Adrenal gland (tissue), 12 donors: ENCODE measurements around the gene MKLN1. TPM values are rescaled to one million over a fixed set of nuclear protein-coding genes. Genes with fewer than 3 reads are reported as not detected.
A peak's percentile ranks its signal among the peaks of the same experiment; 100 is the strongest.
"Not testable (repeated sequence)": the region's sequence is repeated elsewhere in the genome, so short reads cannot be mapped to it uniquely, and the experiment has no call there.

Experiments
- DNase-seq, 7 donors: peaks; one replicate each; pipeline ENCODE4 v3.0.0-alpha.2; 2019 to 2020
- H3K27ac ChIP-seq, 5 donors: fragments of 200-600 bp; sonication (generic) in 4 of 5; 1 replicate in 3 of 5; 2 replicates in 2 of 5; pipeline versions ENCODE4 v1.5.1 to v1.8.0; 2016 to 2020; ENCODE audit warnings: mild to moderate bottlenecking in 1 of 5
- H3K27me3 ChIP-seq: fragments of 200-600 bp; 2 replicates; pipeline ENCODE4 v1.8.0; 2021
- H3K36me3 ChIP-seq, 2 donors: fragments of 200-600 bp; replicated peaks in 1 of 2; 1 replicate in 1 of 2; 2 replicates in 1 of 2; pipeline versions ENCODE4 v1.5.1 to v1.8.0; 2018 to 2022
- H3K4me1 ChIP-seq, 2 donors: fragments of 200-600 bp; replicated peaks in 1 of 2; 1 replicate in 1 of 2; 2 replicates in 1 of 2; pipeline versions ENCODE4 v1.5.1 to v1.8.0; 2018 to 2021
- H3K4me3 ChIP-seq, 4 donors: fragments of 200-600 bp; sonication (generic) in 3 of 4; one replicate each; pipeline ENCODE4 v1.5.1; 2016 to 2018
- H3K9me3 ChIP-seq, 3 donors: fragments of 200-600 bp; sonication (generic) in 1 of 3; replicated peaks in 1 of 3; 1 replicate in 2 of 3; 2 replicates in 1 of 3; pipeline versions ENCODE4 v1.5.1 to v1.8.0; 2016 to 2021
- POLR2A ChIP-seq, 2 donors: fragments of 450-650 bp; IDR thresholded peaks; one replicate each; pipeline ENCODE4 v1.6.1; 2017; ENCODE audit warnings: antibody characterized with exemption in 2 of 2, mild to moderate bottlenecking in 2 of 2, moderate library complexity in 1 of 2
- WGBS, 4 donors: extraction: QIAGEN DNeasy Blood & Tissue Kit in 2 of 4; methylation state at CpG; one replicate each; pipeline versions ENCODE4 v1.1.5 to v1.1.7; 2013 to 2017; 5-methylcytosine and 5-hydroxymethylcytosine counted together
- intact Hi-C, 2 donors: fragments of 100-400 bp; cut with DNase I; formaldehyde crosslinking; loops; one replicate each; pipeline versions ENCODE4 v1.14.1 to v1.15.0; 2022 to 2023
- polyA plus RNA-seq, 3 donors: library from polyadenylated mRNA; stranded (reverse); fragments of 200-250 nt in 2 of 3; fragments of 350-450 nt in 1 of 3; fragmentation: Illumina TruSeq in 1 of 3; extraction: RNeasy Lipid Tissue Mini Kit (QIAGEN cat#74804) in 1 of 3; gene quantifications; one replicate each; pipeline ENCODE4 v1.2.3, GENCODE V29; 2013 to 2014
- total RNA-seq, 9 donors: library from RNA; depleted of rRNA in 4 of 9; stranded (reverse); fragments of >200 nt in 4 of 9; fragments of 120-200 nt in 1 of 9; fragmentation: NEBNext Ultra II Directional in 1 of 9; extraction: Animal tissue kit (Norgen Biotek cat#: 25700) in 1 of 9; gene quantifications; one replicate each; pipeline versions ENCODE4 v1.1.0 to v1.2.4, GENCODE V29; 2013 to 2023
- TF ChIP-seq, protein P1 (sequence below), 6 experiments: fragments of 450-650 bp in 4 of 6; fragments of 200-600 bp in 2 of 6; sonication (generic) in 1 of 6; IDR thresholded peaks; 1 replicate in 5 of 6; 2 replicates in 1 of 6; pipeline versions ENCODE4 v1.5.1 to v1.8.0; 2016 to 2021; ENCODE audit warnings: antibody characterized with exemption in 6 of 6, mild to moderate bottlenecking in 2 of 6, moderate library complexity in 1 of 6
- donor health status: healthy with polysubstance abuse.
- donor health status: Bipolar disorder and iron deficiency.
- donor health status: DM: yes; HTN: yes; CAD: no.
- donor health status: DM: no; HTN: no; CAD: no.
- donor health status: DM: no; HTN: no; CAD: no.
- donor health status: DM: yes; HTN: yes; CAD: no.

MKLN1 gene
- total and polyA plus RNA-seq, 12 donors: 20.7 to 81.2 (median 55.2) TPM

DNA sequence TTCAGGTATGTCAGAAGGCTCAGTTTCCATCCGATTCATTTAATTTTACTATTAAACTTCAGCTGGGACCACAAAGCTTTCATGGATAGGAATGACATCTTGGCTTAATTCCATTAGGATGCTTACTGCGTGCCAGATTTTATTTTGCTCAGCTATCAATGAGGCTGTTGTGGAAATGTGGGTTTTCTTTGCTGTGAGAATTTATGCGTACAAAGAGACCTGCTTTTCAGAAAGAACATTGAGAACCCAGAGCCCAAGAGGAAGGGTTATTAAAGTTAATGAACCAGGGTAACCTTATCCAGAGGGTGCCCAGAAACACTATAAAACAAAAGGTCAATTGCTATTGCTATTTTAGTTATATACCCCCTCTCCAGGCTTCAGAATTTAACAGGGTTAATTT is 98.3 kb downstream of the MKLN1 start:
- 58 to 63% (median 61%) methylated on average over 3 of the region's 3 CpGs for WGBS, 4 donors
- Histone ChIP-seq H3K36me3 (peaks cover 0 to 6% of the 10 kb centered on the region in 2 donors), H3K9me3 (no peaks in the 10 kb centered on the region), H3K27me3 (no peaks in the 10 kb centered on the region), H3K4me1 (peaks cover 0 to 31% of the 10 kb centered on the region in 2 donors), H3K4me3 (no peak overlapping the region), H3K27ac (peak overlapping the region in 2 of 5 donors; percentile 15 to 22)
- TF ChIP-seq, protein P1, sequence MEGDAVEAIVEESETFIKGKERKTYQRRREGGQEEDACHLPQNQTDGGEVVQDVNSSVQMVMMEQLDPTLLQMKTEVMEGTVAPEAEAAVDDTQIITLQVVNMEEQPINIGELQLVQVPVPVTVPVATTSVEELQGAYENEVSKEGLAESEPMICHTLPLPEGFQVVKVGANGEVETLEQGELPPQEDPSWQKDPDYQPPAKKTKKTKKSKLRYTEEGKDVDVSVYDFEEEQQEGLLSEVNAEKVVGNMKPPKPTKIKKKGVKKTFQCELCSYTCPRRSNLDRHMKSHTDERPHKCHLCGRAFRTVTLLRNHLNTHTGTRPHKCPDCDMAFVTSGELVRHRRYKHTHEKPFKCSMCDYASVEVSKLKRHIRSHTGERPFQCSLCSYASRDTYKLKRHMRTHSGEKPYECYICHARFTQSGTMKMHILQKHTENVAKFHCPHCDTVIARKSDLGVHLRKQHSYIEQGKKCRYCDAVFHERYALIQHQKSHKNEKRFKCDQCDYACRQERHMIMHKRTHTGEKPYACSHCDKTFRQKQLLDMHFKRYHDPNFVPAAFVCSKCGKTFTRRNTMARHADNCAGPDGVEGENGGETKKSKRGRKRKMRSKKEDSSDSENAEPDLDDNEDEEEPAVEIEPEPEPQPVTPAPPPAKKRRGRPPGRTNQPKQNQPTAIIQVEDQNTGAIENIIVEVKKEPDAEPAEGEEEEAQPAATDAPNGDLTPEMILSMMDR (IDR thresholded peaks at IDR 0.05): no peak
- no peak for TF ChIP-seq POLR2A (IDR thresholded peaks at IDR 0.05)
- no peak for DNase-seq
- intact Hi-C loops: no loop called here

DNA sequence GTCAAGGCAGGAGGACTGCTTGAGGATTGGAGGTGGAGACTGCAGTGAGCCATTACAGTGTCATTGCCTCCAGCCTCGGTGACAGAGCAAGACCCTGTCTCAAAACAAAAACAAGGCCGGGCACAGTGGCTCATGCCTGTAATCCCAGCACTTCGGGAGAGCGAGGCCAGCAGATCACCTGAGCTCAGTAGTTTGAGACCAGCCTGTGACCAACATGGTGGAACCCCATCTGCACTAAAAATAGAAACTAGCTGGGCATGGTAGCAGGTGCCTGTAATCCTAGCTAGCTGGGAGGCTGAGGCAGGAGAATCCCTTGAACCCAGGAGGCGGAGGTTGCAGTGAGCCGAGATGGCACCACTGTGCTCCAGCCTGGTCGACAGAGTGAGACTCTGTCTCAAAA is 103.2 kb downstream of the MKLN1 start:
- H3K9me3 ChIP-seq, DNase-seq, intact Hi-C loops, H3K36me3 ChIP-seq, H3K27ac ChIP-seq, H3K4me3 ChIP-seq, H3K27me3 ChIP-seq: not testable (repeated sequence)
- peaks cover 0 to 20% of the 10 kb centered on the region in 2 donors for H3K4me1 ChIP-seq
- 94 to 98% (median 95%) methylated on average over 6 to 7 of the region's 7 CpGs for WGBS, 4 donors

DNA sequence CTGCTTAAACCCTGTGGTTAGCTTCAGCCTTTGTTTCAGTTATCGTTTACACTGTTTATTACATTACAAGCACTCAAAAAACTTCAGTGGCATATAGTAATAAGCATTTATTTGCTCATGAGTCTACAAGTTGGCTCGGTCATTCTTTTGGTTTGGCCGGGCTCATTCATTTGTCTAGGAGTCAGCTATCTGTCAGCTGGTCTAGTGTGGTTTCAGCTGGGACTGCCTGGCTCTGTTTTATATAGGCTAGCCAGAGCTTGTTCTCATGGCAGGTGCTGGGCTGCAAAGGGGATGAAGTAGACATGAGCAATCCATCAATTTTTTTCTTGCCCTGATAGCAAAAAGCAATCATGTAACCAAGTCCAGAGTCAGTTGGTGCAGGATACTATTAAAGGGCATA is 103.6 kb downstream of the MKLN1 start:
- TF ChIP-seq, protein P1 (IDR thresholded peaks at IDR 0.05): no peak
- intact Hi-C loops: no loop called here
- 57 to 80% (median 74%) methylated on average over 3 of the region's 3 CpGs for WGBS, 4 donors
- peaks cover 0 to 6% of the 10 kb centered on the region in 2 donors for H3K36me3 ChIP-seq
- no peak overlapping the region for H3K4me3 ChIP-seq
- H3K27me3 ChIP-seq: no peaks in the 10 kb centered on the region
- peak in 5 of 7 donors; percentile 17 to 69 (median 25) for DNase-seq
- no peaks in the 10 kb centered on the region for H3K9me3 ChIP-seq
- peaks cover 0 to 16% of the 10 kb centered on the region in 2 donors for H3K4me1 ChIP-seq
- no peak overlapping the region for H3K27ac ChIP-seq

DNA sequence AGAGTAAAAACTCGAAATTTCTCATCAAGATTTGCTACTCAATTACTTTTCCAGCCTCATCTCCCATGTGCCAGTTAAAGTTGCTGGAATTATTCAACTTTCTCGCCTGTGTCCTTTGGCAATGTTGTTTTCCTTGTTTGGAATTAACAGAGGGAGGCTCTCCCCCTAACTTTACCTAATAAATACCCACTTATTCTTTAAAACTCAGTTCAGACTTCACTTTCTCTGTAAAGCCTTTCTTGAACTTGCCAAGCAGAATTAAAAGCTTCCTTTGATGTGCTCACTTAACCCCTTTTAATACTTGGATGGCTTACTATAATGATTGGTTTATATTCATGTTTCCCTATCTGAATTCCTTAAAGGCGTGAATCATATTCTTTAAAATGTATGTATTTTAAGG is 104.1 kb downstream of the MKLN1 start:
- intact Hi-C loops: no loop called here
- no peak overlapping the region for H3K27ac ChIP-seq
- H3K9me3 ChIP-seq: no peaks in the 10 kb centered on the region
- peaks cover 0 to 6% of the 10 kb centered on the region in 2 donors for H3K36me3 ChIP-seq
- no peaks in the 10 kb centered on the region for H3K27me3 ChIP-seq
- TF ChIP-seq POLR2A (IDR thresholded peaks at IDR 0.05): no peak
- 82 to 90% (median 83%) methylated on average over 3 of the region's 3 CpGs for WGBS, 4 donors
- no peak for DNase-seq
- peaks cover 0 to 11% of the 10 kb centered on the region in 2 donors for H3K4me1 ChIP-seq
- H3K4me3 ChIP-seq: no peak overlapping the region

DNA sequence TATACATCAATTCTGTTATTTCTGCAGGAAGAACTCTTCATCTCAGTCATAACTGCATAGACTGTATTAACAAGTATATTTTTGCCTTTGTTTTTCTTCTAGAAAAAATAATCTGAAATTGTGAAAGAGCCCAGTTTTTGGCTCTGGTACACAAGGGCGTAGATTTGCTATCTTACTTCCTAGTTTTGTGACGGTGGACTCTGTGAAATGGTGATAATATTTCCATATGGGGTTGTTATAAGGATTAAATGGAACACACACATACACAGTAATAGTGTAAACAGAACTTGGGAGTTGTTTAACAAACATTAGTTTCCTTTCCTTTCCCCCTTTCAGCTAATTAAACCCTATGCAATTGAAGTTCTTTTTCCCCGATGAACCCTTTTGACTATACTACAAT is 108.7 kb downstream of the MKLN1 start:
- no peak overlapping the region for H3K27ac ChIP-seq
- no peaks in the 10 kb centered on the region for H3K27me3 ChIP-seq
- peaks cover 0 to 5% of the 10 kb centered on the region in 2 donors for H3K36me3 ChIP-seq
- no peak for TF ChIP-seq POLR2A (IDR thresholded peaks at IDR 0.05)
- TF ChIP-seq, protein P1 (IDR thresholded peaks at IDR 0.05): no peak
- H3K9me3 ChIP-seq: no peaks in the 10 kb centered on the region
- H3K4me1 ChIP-seq: peaks cover 0 to 6% of the 10 kb centered on the region in 2 donors
- DNase-seq: no peak
- H3K4me3 ChIP-seq: no peak overlapping the region
- intact Hi-C loops: no loop called here
- 75 to 85% (median 83%) methylated on average over 3 of the region's 3 CpGs for WGBS, 4 donors
